LHCN-M2 (cell line): ENCODE results near the gene DDX52. TPM values are rescaled to one million over a fixed set of nuclear protein-coding genes. Genes with fewer than 3 reads are reported as not detected.
A peak's percentile ranks its signal among the peaks of the same experiment; 100 is the strongest.
"Not testable (repeated sequence)": the region's sequence is repeated elsewhere in the genome, so short reads cannot be mapped to it uniquely, and the experiment has no call there.

Experiments used
- DNase-seq: peaks from one replicate; pipeline ENCODE4 v3.0.0-alpha.2; 2012; ENCODE audit warnings: low read depth
- total RNA-seq: library from RNA; depleted of rRNA; stranded (reverse); fragments of >200 nt; gene quantifications from 2 replicates; pipeline ENCODE4 v1.2.3, GENCODE V29; 2014

The DDX52 gene
- total RNA-seq, 1 experiment from 2014 or later = 24.1 TPM

DNA sequence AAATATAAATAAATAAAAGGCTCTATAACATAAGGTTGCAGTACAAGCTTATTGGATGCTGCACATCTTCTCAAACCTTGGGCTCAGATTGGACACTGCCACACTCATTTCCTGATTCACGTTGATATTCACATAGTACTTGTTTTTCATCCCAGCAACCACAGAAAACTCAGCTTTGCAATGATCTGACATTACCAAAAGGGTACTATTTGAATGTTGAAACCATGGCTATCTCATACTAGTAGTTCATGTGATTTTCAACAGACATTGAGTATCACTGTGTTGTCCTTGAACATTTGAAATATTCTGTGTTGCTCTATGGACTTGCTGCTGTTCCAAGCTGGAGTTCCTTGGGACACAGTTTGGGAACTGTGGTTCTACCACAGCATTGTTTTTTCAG is 14.0 kb upstream of the DDX52 start:
- no peak for DNase-seq

DNA sequence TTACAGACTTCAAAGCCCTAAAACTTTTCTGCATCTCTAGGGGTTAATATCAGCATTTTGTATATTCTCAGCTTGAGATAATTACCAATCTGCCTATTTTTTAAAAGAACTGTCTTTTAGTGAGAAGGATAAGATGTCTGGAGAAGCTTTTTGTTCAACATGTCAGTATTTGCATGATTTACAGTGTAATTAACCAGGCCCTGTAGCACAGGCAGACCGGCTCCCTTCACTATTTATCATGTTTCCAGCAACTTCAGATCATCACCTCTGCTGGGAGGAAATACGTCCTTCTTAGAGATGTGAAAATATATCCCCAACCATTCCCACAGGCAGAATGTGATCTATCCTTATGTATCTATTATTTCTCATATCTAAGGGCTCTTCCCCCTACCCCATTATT is 8.6 kb upstream of the DDX52 start:
- DNase-seq = no peak

DNA sequence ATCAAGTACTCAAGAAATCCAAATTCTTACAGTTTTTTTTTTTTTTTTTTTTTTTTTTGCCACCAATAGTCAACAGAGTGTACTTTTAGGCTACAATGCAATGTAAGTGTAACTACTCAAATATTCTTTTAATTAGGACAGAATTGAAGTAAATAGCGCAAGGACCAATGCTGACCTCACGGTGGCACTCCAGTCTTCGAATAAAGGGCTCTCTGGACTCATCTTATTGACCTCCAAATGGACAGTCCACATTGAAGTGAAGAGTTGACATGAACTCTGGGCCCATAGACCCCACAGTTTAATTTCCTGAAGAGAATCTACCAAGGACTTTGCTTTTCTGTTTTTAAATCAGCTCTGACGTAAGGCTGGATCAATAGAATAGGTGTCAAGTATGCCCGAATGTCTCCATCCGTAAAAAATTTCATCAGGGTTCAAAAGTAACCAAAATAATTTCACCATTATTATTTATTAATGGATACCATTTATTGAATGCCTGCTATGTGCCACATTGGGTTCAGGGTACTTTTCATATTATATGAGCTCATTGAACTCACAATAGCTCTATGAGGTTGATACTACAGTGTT is 7.3 kb upstream of the DDX52 start:
- DNase-seq = peak; percentile 56

DNA sequence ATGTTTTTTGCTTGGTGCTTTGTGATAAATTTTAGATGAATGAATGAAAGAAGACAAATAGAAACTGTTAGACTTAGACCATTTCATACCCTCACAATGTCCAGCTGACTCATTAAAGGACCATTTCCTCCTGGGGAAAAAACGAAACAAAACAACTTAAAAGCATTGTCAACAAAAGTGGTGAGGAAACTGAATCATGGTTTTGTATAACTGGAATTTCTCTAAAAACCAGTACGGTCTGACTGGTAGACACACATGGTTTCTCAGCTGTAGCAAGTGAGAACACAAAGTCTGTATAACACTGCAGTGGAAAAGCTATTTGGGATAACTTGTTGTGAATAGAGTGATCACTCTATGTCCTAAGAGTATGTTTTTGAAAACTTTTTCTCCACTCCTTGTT is 5.3 kb upstream of the DDX52 start:
- peak; percentile 69 for DNase-seq

- no peak for DNase-seq
Observed at GRCh38 chr17:37647856-37648255, 4.6 kb upstream of the DDX52 start.

GRCh38 chr17:37643869-37644268 is 623 bp upstream of the DDX52 start:
- DNase-seq = no peak

GRCh38 chr17:37642681-37643080 is 565 bp downstream of the DDX52 start:
- peak; percentile 29 for DNase-seq

GRCh38 chr17:37640015-37640414 is 3.2 kb downstream of the DDX52 start:
- DNase-seq = no peak

GRCh38 chr17:37637956-37638355 is 5.3 kb downstream of the DDX52 start:
- DNase-seq = no peak

DNA sequence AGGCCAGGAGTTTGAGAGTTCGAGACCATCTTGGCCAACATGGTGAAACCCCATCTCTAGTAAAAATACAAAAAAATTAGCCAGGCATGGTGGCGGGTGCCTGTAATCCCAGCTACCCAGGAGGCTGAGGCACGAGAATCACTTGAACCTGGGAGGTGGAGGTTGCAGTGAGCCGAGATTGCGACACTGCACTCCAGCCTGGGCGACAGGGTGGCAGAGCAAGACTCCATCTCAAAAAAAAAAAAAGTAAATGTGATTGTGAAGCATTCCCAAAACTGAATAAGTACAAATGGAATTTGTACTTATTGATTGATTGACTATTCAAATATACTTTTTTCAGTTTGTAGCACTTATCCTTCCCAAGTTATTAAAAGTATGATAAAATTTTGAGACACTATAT is 26.8 kb downstream of the DDX52 start:
- not testable (repeated sequence) for DNase-seq

DNA sequence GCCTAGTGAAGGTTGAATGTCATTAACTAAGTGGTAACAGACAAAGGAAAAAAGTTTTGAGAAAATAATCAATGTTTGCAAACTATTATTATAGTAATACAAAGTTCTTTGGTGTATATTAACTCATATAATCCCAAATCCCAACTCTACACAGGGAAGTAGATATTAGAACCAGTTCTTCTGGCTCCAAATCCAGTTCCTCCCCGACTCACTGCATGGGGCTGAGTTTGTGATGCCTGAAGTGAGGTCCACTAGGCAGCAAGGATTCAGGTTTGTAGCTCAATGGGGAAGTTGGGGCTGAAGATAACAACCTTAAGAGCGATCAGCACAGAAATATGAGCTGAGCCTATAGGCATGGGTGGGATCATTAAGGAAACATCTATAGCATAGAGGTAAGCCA is 28.4 kb downstream of the DDX52 start:
- no peak for DNase-seq

DNA sequence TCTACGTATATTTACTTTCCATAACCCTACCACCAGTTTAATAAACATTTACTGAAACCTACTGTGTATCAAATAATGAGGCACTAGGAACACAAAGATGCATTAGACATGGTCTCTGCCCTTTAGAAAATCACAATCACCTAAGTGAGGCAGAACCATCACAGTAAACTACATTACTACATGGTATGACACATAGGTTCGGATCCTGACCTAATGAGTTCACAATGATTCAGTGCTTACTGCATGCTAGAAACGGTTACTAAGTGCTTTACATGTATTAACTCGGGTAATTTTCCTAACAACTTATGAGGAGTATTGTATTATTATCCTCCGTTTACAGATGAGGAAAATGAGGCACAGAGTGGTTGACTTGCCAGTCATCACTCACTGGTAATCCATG is 28.9 kb downstream of the DDX52 start:
- peak; percentile 70 for DNase-seq

DNA sequence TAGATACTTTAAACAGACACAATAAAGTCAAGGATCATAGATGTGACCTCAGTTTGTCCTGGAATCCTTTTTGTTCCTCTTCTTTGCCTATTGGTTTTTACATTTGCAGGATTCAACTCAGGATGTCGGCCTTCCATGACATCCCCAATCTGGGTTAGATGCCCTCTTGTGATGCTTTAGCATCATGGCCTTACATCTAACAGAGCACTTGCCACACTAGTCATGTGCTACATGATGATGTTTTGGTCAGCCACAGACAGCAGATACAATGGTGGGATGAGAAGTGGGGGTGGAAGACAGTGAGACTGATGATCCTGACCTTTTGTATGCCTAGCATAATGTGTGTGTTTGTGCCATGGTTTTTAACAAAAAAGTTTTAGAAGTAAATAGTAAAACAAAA is 32.3 kb downstream of the DDX52 start:
- DNase-seq = no peak

DNA sequence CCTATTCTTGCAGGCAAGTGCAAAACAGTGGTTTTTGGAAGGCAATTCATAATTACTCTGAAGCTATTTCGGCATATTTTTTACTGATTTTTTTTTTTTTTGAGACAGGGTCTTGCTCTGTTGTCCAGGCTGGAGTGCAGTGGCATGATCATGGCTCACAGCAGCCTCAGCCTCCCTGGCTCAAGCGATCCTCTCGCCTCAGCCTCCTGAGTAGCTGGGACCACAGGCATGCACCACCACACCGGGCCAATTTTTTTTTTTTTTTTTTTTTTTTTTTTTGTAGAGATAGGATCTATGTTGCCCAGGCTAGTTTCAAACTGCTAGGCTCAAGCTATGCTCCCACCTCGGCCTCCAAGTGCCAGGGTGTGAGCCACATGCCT is 33.2 kb downstream of the DDX52 start:
- not testable (repeated sequence) for DNase-seq

- peak; percentile 97 for DNase-seq
Observed at GRCh38 chr17:37609170-37610040, 33.8 kb downstream of the DDX52 start, which contains the start of gene SYNRG. Gene SYNRG (minus strand): TSS chr17:37609418. CDS start chr17:37609355, 63 bp downstream.

GRCh38 chr17:37608351-37609169 is 34.7 kb downstream of the DDX52 start:
- peak; percentile 43 for DNase-seq

DNA sequence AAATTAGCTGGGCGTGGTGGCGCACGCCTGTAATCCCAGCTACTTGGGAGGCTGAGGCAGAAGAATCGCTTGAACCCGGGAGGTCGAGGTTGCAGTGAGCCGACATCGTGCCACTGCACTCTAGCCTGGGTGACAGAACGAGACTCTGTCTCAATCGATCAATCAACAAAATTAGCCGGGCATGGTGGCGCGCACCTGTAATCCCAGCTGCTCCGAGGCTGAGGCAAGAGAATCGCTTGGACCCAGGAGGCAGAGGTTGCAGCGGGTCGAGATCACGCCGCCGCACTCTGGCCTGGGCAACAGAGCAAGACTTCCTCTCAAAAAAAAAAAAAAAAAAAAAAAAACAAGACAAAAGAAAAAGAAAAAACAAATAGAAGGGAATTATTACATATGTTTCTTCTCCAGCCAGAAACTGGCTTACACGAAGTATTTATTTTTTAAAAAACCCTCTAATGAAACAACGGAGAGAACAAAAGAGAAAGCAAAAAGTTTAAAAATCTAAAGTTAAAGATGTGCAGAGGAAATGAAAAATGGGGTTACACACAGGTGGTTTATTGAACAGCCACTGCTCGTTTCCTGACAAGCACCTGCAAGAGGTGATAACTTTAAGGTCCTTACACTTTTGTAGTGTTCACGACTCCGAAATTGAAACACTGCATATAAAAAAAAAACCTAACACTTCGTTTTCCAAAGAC is 35.5 kb downstream of the DDX52 start:
- DNase-seq = no peak

DNA sequence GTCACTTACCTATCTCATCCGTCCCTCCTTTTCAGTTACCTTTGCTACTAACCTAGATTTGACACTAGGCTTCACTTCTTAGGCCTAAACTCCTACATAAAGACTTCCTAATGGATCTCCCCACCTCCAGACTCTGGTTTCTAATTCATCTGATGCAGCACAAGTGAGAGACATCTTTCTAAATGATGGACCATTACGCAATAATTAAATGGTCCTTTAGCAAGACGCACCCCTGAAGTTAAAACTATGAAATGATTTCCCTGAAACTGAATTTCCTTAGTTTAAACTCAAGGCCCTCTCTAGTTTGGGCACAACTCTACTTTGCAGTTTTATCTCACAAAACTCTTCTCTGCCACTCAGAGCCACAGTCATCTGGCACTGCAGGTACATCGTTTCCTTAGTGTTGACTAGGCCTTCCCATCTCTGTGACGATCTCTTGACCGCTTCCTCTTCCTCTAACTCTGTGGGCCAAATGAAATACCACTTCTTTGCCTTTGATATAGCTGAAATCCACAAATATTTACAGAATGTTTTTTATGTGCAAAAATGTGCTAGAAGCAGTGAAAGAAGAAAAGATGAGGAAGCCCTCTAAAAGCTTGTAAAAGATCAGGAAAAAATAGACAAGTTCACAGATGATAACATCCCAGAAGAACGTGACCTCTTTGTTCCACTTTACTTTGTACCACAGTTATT is 37.3 kb downstream of the DDX52 start:
- no peak for DNase-seq

DNA sequence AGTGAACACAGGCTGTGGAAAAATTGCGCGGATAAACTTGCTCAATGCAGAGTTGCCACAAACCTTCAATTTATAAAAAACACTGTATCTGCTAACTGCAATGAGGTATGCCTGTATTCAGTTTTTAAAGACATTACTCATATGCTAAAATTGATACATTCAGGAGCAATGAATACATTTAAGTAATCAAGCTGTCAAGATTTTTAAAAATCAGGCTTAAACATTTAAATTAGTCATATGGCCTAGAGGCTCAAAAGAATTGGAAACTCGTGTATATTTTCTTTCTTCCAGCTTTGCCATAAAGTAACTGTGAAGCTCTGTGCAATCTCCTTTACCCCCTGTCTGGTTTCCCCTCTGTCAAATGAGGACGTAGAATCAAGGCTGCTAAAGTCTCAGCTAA is 38.2 kb downstream of the DDX52 start:
- DNase-seq = no peak

DNA sequence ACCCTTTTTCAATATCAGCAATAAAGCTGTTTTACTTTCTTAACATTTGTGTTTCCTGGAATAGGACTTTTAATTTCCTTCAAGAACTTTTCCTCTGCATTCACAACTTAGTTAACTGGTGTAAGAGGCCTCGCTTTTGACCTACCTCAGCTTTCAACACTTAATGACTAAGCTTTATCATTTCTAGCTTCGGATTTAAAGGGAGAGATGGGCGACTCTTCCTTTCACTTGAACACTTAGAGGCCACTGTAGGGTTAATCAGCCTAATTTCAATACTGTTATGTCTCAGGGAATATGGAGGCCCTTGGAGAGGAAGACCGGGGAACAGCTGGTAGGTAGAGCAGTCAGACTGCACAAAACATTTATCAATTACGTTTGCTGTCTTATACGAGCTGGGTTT is 38.7 kb downstream of the DDX52 start:
- no peak for DNase-seq

- DNase-seq = no peak
Observed at GRCh38 chr17:37598145-37598544, 45.1 kb downstream of the DDX52 start.
